ENCODE data around the gene GABRR1.

Gene GABRR1

GRCh38 chr6:89257346-89257745 lies 40.2 kb upstream of the GABRR1 start:
- no peak for DNase-seq (ENCODE audit: low read depth)
- TF ChIP-seq, protein P1, sequence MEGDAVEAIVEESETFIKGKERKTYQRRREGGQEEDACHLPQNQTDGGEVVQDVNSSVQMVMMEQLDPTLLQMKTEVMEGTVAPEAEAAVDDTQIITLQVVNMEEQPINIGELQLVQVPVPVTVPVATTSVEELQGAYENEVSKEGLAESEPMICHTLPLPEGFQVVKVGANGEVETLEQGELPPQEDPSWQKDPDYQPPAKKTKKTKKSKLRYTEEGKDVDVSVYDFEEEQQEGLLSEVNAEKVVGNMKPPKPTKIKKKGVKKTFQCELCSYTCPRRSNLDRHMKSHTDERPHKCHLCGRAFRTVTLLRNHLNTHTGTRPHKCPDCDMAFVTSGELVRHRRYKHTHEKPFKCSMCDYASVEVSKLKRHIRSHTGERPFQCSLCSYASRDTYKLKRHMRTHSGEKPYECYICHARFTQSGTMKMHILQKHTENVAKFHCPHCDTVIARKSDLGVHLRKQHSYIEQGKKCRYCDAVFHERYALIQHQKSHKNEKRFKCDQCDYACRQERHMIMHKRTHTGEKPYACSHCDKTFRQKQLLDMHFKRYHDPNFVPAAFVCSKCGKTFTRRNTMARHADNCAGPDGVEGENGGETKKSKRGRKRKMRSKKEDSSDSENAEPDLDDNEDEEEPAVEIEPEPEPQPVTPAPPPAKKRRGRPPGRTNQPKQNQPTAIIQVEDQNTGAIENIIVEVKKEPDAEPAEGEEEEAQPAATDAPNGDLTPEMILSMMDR (IDR thresholded peaks at IDR 0.05; ENCODE audit: control insufficient read depth, insufficient read depth, low read depth, low read length, missing control alignments): no peak
- no peak overlapping the region for H3K4me3 ChIP-seq (ENCODE audit: control insufficient read depth, low read depth, low read length)

DNA sequence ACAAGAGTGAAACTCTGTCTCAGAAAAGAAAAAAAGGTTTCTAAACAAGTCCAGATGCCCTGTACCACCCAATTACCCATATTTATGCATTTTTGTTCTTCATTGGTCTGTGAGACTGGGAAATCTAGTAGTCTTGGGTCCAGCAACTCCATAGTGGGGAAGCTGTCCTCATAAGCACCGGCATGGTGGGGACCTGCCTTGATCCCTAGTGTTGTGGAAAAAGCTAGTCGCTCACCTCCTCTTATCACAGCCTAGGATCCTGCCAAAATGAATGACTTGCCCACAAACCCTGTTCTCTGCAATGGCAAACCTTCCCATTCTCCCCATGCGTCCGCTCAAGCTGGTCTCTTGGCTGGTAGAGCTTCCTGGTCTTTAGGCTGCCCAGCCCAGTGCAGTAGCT lies 38.3 kb upstream of the GABRR1 start:
- TF ChIP-seq, protein P1 (IDR thresholded peaks at IDR 0.05; ENCODE audit: control insufficient read depth, insufficient read depth, low read depth, low read length, missing control alignments): no peak
- no peak for DNase-seq (ENCODE audit: low read depth)
- no peak overlapping the region for H3K4me3 ChIP-seq (ENCODE audit: control insufficient read depth, low read depth, low read length)

DNA sequence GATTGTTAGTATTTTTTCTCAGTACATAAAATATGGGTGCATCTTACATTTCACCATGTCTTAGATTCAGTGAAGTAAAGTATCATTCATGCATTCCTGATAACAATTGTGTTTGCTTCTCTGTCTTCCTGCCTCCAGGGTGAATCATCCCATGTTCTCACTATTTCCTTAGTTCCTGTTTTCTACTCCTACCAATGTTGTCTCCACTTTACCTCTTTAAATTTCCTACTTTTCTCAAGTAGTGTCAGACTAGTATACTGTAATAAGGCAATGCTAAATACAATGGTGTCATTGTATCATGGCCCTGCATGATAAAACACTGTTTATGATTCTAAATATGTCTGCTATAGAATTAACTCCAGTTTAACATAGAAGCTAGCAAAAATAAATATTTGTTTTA lies 37.4 kb upstream of the GABRR1 start:
- H3K4me3 ChIP-seq (ENCODE audit: control insufficient read depth, low read depth, low read length): no peak overlapping the region
- TF ChIP-seq, protein P1 (IDR thresholded peaks at IDR 0.05; ENCODE audit: control insufficient read depth, insufficient read depth, low read depth, low read length, missing control alignments): no peak
- no peak for DNase-seq (ENCODE audit: low read depth)

DNA sequence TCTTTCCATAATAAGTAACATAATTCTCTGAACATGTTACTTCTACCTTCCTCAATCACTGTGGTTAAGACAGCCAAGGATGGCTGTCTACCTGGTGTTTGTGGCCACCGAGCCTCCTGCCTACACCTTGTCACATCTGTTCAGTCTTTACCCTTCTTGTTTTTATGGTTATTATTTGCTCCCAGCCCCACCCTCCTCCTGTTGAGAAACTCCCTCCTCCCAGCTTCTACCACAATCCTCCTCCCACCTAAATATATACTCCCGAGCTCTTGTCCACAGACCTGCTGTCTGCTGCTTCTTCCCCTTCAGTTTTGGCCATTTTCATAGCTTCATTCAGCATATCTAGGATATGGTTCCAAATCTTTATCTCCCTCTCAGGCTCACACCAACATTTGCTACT lies 35.7 kb upstream of the GABRR1 start:
- no peak overlapping the region for H3K4me3 ChIP-seq (ENCODE audit: control insufficient read depth, low read depth, low read length)
- no peak for DNase-seq (ENCODE audit: low read depth)
- TF ChIP-seq, protein P1 (IDR thresholded peaks at IDR 0.05; ENCODE audit: control insufficient read depth, insufficient read depth, low read depth, low read length, missing control alignments): no peak

DNA sequence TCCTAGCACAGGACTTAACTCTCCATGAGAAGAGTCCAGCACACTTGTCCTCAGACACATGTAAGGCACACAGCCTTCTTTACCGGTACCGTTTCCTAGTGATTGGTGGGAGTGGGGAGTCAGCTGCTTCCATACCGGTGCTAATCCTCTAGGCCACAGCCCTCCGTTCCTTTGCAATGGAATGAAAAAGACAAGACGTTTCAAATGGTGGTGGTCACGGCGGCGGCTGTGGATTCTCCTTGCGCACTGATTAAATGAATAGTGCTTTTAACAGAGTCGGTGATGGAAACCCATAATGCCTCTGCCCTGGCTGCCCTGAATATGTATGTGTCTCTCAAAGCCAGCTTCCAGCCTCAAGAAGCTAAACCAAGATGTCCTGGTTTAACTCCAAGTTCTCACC lies 34.8 kb upstream of the GABRR1 start:
- H3K4me3 ChIP-seq (ENCODE audit: control insufficient read depth, low read depth, low read length): no peak overlapping the region
- TF ChIP-seq, protein P1 (IDR thresholded peaks at IDR 0.05; ENCODE audit: control insufficient read depth, insufficient read depth, low read depth, low read length, missing control alignments): no peak
- no peak for DNase-seq (ENCODE audit: low read depth)

- DNase-seq (ENCODE audit: low read depth): no peak
- TF ChIP-seq, protein P1 (IDR thresholded peaks at IDR 0.05; ENCODE audit: control insufficient read depth, insufficient read depth, low read depth, low read length, missing control alignments): no peak
- no peak overlapping the region for H3K4me3 ChIP-seq (ENCODE audit: control insufficient read depth, low read depth, low read length)
Measured at GRCh38 chr6:89251170-89251569, 34.0 kb upstream of the GABRR1 start.

DNA sequence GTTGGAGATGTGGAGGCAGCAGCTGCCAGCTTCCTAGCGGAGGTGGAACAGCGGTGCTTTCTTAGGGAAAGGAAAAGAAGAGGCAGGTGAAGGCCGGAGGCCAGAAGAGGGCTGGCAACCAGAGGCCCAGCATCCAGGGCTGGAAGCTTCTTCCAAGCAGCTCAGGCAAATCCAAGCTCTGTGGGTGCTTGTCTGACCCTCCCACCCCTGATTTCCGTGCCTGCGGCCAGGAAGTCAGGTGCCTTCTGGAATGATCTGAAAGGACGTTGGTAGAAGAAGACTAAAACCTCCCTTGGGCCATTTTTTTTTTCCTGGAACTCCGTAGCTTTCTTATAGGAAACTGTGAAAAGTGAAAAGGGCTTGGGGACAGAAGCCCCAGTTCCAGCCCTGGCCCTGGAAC lies 33.1 kb upstream of the GABRR1 start:
- DNase-seq (ENCODE audit: low read depth): no peak

More for the DNA sequence above, 33.1 kb upstream of the GABRR1 start:
- H3K4me3 ChIP-seq (ENCODE audit: control insufficient read depth, low read depth, low read length): no peak overlapping the region
- TF ChIP-seq, protein P1 (IDR thresholded peaks at IDR 0.05; ENCODE audit: control insufficient read depth, insufficient read depth, low read depth, low read length, missing control alignments): no peak
